Breast epithelium (tissue), 3 donors: ENCODE results near the gene AP4S1.

Experiments
- POLR2AphosphoS5 ChIP-seq, 3 donors: sonication (generic); formaldehyde crosslinking; IDR thresholded peaks; one replicate each; pipeline ENCODE4 v1.6.1; 2017; ENCODE audit warnings: antibody characterized with exemption in 3 of 3
- TF ChIP-seq, protein P1 (sequence below), 3 donors: fragments of 450-650 bp; IDR thresholded peaks; one replicate each; pipeline ENCODE4 v1.5.1; 2016 to 2017; ENCODE audit warnings: antibody characterized with exemption in 3 of 3, mild to moderate bottlenecking in 3 of 3, moderate library complexity in 3 of 3

DNA sequence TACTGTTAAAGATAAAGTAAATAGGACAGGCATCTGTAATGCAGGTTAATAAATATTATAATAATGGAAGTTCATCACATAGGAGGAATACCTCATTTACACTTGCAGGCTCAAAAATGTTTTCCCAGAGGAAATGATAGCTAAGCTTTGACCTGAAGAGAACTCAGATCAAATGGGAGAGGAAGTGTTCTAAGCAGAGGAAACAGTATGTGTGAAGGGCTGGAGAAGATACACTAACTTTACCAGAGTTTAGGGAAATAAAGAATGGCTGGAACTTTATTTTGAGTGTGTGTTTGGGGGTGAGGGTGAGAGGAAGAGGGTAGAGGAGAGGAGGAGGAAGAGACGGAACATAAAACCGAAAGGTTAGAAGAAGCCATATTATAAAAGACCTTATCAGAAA lies 34.0 kb upstream of the AP4S1 start:
- TF ChIP-seq, protein P1, sequence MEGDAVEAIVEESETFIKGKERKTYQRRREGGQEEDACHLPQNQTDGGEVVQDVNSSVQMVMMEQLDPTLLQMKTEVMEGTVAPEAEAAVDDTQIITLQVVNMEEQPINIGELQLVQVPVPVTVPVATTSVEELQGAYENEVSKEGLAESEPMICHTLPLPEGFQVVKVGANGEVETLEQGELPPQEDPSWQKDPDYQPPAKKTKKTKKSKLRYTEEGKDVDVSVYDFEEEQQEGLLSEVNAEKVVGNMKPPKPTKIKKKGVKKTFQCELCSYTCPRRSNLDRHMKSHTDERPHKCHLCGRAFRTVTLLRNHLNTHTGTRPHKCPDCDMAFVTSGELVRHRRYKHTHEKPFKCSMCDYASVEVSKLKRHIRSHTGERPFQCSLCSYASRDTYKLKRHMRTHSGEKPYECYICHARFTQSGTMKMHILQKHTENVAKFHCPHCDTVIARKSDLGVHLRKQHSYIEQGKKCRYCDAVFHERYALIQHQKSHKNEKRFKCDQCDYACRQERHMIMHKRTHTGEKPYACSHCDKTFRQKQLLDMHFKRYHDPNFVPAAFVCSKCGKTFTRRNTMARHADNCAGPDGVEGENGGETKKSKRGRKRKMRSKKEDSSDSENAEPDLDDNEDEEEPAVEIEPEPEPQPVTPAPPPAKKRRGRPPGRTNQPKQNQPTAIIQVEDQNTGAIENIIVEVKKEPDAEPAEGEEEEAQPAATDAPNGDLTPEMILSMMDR (IDR thresholded peaks at IDR 0.05) = no peak
- TF ChIP-seq POLR2AphosphoS5 (IDR thresholded peaks at IDR 0.05) = no peak
